H1 (cell line): ENCODE results near the gene CARD16. TPM values are rescaled to one million over a fixed set of nuclear protein-coding genes. Genes with fewer than 3 reads are reported as not detected.

ENCODE experiments used
- CTCF ChIA-PET: fragments of 300-600 bp; sonication (Branson Sonifier 250); formaldehyde crosslinking; loops from one replicate; lab custom pipeline; 2021; ENCODE audit not compliant: partially characterized antibody; lab: Charles Lee
- POLR2A ChIA-PET: fragments of 300-600 bp; sonication (Branson Sonifier 250); formaldehyde crosslinking; loops from one replicate; lab custom pipeline; 2021; ENCODE audit warnings: inconsistent platforms; ENCODE audit not compliant: partially characterized antibody; lab: Charles Lee
- DNase-seq, 2 experiments: peaks; one replicate each; pipeline versions ENCODE4 v3.0.0 to v3.0.0-alpha.2; 2010 to 2022; ENCODE audit warnings: low spot score in 2 of 2, low read depth in 1 of 2, mixed read lengths in 1 of 2
- FAIRE-seq: peaks from 2 replicates; lab custom pipeline; 2011; peaks lifted over from hg19 to GRCh38; lab: Jason Lieb, UNC
- H2AFZ ChIP-seq: 2 replicates; pipeline ENCODE4 v1.8.1; 2012; ENCODE audit warnings: low read length, inconsistent platforms
- H2AK5ac ChIP-seq: 2 replicates; pipeline ENCODE4 v1.6.1; 2013; ENCODE audit warnings: low read depth, low read length
- H2BK120ac ChIP-seq: replicated peaks from 2 replicates; pipeline ENCODE3; 2013; ENCODE audit warnings: low read depth, low read length, inconsistent platforms
- H2BK12ac ChIP-seq: 2 replicates; pipeline ENCODE4 v1.6.1; 2013; ENCODE audit warnings: low read depth, low read length
- H2BK15ac ChIP-seq: 2 replicates; pipeline ENCODE4 v1.6.1; 2013; ENCODE audit warnings: low read length
- H2BK20ac ChIP-seq: 2 replicates; pipeline ENCODE4 v1.6.1; 2013; ENCODE audit warnings: low read length
- H2BK5ac ChIP-seq: 2 replicates; pipeline ENCODE4 v1.6.1; 2013; ENCODE audit warnings: low read depth, low read length
- H3K14ac ChIP-seq: 2 replicates; pipeline ENCODE4 v1.6.1; 2013; ENCODE audit warnings: inconsistent platforms; ENCODE audit not compliant: insufficient read length
- H3K18ac ChIP-seq: 2 replicates; pipeline ENCODE4 v1.6.1; 2013; ENCODE audit warnings: low read length; ENCODE audit errors: extremely low read depth
- H3K23ac ChIP-seq: 2 replicates; pipeline ENCODE4 v1.6.1; 2013; ENCODE audit warnings: inconsistent platforms; ENCODE audit not compliant: insufficient read length
- H3K23me2 ChIP-seq: 2 replicates; pipeline ENCODE4 v1.6.1; 2013; ENCODE audit warnings: low read depth, low read length
- H3K27ac ChIP-seq: 2 replicates; pipeline ENCODE4 v1.6.1; 2011; ENCODE audit warnings: low read depth, low read length, inconsistent platforms
- H3K27me3 ChIP-seq, 4 experiments: replicated peaks in 1 of 4; 1 replicate in 1 of 4; 2 replicates in 3 of 4; pipeline versions ENCODE4 v1.6.1 to v1.8.1; 2011 to 2013; ENCODE audit warnings: low read length in 3 of 4, mild to moderate bottlenecking in 3 of 4, inconsistent platforms in 2 of 4, mixed read lengths in 2 of 4, moderate library complexity in 1 of 4; ENCODE audit not compliant: control insufficient read depth in 3 of 4, insufficient read depth in 3 of 4; ENCODE audit errors: extremely low read depth in 1 of 4
- H3K36me3 ChIP-seq, 4 experiments: 2 replicates each; pipeline versions ENCODE4 v1.6.1 to v1.8.1; 2011 to 2013; ENCODE audit warnings: mild to moderate bottlenecking in 4 of 4, low read length in 3 of 4, moderate library complexity in 2 of 4, control low read depth in 1 of 4, inconsistent platforms in 1 of 4; ENCODE audit not compliant: insufficient read depth in 4 of 4, control insufficient read depth in 2 of 4
- H3K4ac ChIP-seq: replicated peaks from 2 replicates; pipeline ENCODE3; 2013; ENCODE audit warnings: low read length, low read depth, mixed read lengths, inconsistent platforms; ENCODE audit not compliant: insufficient read length
- H3K4me1 ChIP-seq, 4 experiments: replicated peaks in 1 of 4; 1 replicate in 1 of 4; 2 replicates in 3 of 4; pipeline versions ENCODE4 v1.6.1 to v1.8.1; 2011 to 2013; ENCODE audit warnings: low read length in 3 of 4, inconsistent platforms in 2 of 4, mixed read lengths in 1 of 4; ENCODE audit not compliant: insufficient read depth in 4 of 4, control insufficient read depth in 3 of 4
- H3K4me2 ChIP-seq, 2 experiments: 2 replicates each; pipeline versions ENCODE4 v1.6.1 to v1.8.1; 2011 to 2013; ENCODE audit warnings: low read depth in 2 of 2, low read length in 2 of 2, control low read depth in 1 of 2, inconsistent platforms in 1 of 2, mild to moderate bottlenecking in 1 of 2; ENCODE audit not compliant: insufficient read depth in 1 of 2
- H3K4me3 ChIP-seq, 4 experiments: fragments of 200-600, 300-600 bp in 1 of 4; sonication (generic), shearing (Covaris generic), sonication (Bioruptor Twin) in 1 of 4; 2 replicates each; pipeline versions ENCODE4 v1.5.1 to v1.8.1; 2011 to 2016; ENCODE audit warnings: low read length in 4 of 4, low read depth in 3 of 4, control low read depth in 2 of 4, inconsistent platforms in 2 of 4, mild to moderate bottlenecking in 2 of 4, mixed read lengths in 1 of 4, moderate library complexity in 1 of 4; ENCODE audit not compliant: insufficient read depth in 2 of 4; ENCODE audit errors: extremely low read depth in 1 of 4
- H3K56ac ChIP-seq: replicated peaks from 2 replicates; pipeline ENCODE3; 2013; ENCODE audit warnings: low read depth, mild to moderate bottlenecking, mixed read lengths, low read length, inconsistent platforms; ENCODE audit not compliant: insufficient read length
- H3K79me1 ChIP-seq: 2 replicates; pipeline ENCODE4 v1.6.1; 2013; ENCODE audit warnings: low read depth, low read length, control low read depth
- H3K79me2 ChIP-seq, 2 experiments: 2 replicates each; pipeline versions ENCODE4 v1.6.1 to v1.8.1; 2012 to 2013; ENCODE audit warnings: low read length in 2 of 2, mild to moderate bottlenecking in 2 of 2, inconsistent platforms in 1 of 2; ENCODE audit not compliant: insufficient read depth in 2 of 2, control insufficient read depth in 1 of 2
- H3K9ac ChIP-seq, 4 experiments: replicated peaks in 1 of 4; 1 replicate in 1 of 4; 2 replicates in 3 of 4; pipeline versions ENCODE4 v1.6.1 to v1.8.1; 2011 to 2013; ENCODE audit warnings: low read depth in 3 of 4, low read length in 3 of 4, control low read depth in 2 of 4, mild to moderate bottlenecking in 2 of 4, moderate library complexity in 2 of 4, inconsistent platforms in 1 of 4; ENCODE audit errors: extremely low read depth in 1 of 4
- H3K9me3 ChIP-seq, 2 experiments: 2 replicates each; pipeline versions ENCODE4 v1.6.1 to v1.8.1; 2012 to 2013; ENCODE audit warnings: mild to moderate bottlenecking in 2 of 2, moderate library complexity in 2 of 2, control low read depth in 1 of 2, inconsistent platforms in 1 of 2, low read depth in 1 of 2, low read length in 1 of 2, mixed read lengths in 1 of 2; ENCODE audit not compliant: insufficient read depth in 2 of 2
- H4K20me1 ChIP-seq, 2 experiments: replicated peaks in 1 of 2; 2 replicates each; pipeline versions ENCODE3 to v1.8.1; 2011 to 2013; ENCODE audit warnings: inconsistent platforms in 2 of 2, low read length in 2 of 2, mild to moderate bottlenecking in 1 of 2; ENCODE audit not compliant: insufficient read depth in 2 of 2, control insufficient read depth in 1 of 2
- H4K5ac ChIP-seq: 2 replicates; pipeline ENCODE4 v1.6.1; 2013; ENCODE audit warnings: low read length, low read depth, mixed read lengths, inconsistent platforms; ENCODE audit not compliant: insufficient read length
- H4K8ac ChIP-seq: 2 replicates; pipeline ENCODE4 v1.8.0; 2013; ENCODE audit warnings: mild to moderate bottlenecking, moderate library complexity, low read length, inconsistent platforms; ENCODE audit not compliant: insufficient read depth; ENCODE audit errors: extremely low read depth
- H4K91ac ChIP-seq: replicated peaks from 2 replicates; pipeline ENCODE3; 2013; ENCODE audit warnings: low read length, mixed read lengths, inconsistent platforms; ENCODE audit not compliant: insufficient read length
- SAP30 ChIP-seq: fragments of 300-600 bp; sonication (generic); IDR thresholded peaks from 2 replicates; pipeline ENCODE4 v1.7.1; 2012; ENCODE audit warnings: low read length, moderate library complexity, mild to moderate bottlenecking, inconsistent platforms; ENCODE audit not compliant: insufficient read depth, insufficient replicate concordance
- polyA plus RNA-seq, 7 experiments: library from polyadenylated mRNA; depleted of rRNA in 3 of 7; stranded (reverse) in 5 of 7; unstranded in 2 of 7; fragments of >200 nt in 5 of 7; fragments of 200-250 nt in 2 of 7; gene quantifications; 1 replicate in 5 of 7; 2 replicates in 1 of 7; 4 replicates in 1 of 7; pipeline versions ENCODE4 v1.2.1 to v1.2.3, GENCODE V29; 2011 to 2013; ENCODE audit warnings: missing spikeins in 2 of 7, mixed read lengths in 2 of 7
- total RNA-seq: library from RNA; stranded (reverse); fragmentation: NEBNext Ultra II Directional; extraction: Animal tissue kit (Norgen Biotek cat#: 25700); gene quantifications from 2 replicates; pipeline ENCODE4 v1.2.1, GENCODE V29; 2021

The CARD16 gene
- total and polyA plus RNA-seq, 2 of the 8 experiments (the other 6 are each of a cell fraction or from before 2014, with no cell fraction given): not detected

DNA sequence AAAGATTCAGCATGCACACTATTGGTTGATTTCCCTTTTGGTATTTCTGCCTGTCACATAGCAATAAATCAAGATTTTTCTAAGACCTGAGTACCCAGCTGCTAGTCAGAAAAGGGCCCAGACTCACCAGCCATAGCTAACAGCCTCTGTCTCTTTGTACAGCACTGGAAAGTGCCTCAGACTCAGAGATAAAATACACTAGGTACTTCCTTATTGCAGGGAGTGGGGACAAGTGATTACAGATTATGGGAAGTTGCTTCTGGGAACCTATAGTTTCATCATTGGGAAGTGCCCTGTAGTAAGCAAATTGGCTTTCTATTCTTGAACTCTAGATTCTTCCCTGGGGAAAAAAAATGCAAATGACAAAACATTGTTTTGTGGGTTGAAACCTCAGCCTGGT lies 22.1 kb downstream of the CARD16 start, which contains the start of gene CASP5:
Gene CASP5, minus strand, starts transcription at position 166 of the 400 bp plus-strand sequence. Its CDS starts 32 bp downstream, at position 134.
- H3K9me3 ChIP-seq: no peaks in the 10 kb centered on the region
- H3K27ac ChIP-seq: no peak within 1 kb of the TSS
- H3K56ac ChIP-seq: no peak within 1 kb of the TSS
- TF ChIP-seq SAP30: no peak
- H4K91ac ChIP-seq: no peak within 1 kb of the TSS
- no peak within 1 kb of the TSS for H3K18ac ChIP-seq
- FAIRE-seq (no peak), DNase-seq (no peak)
- no peak within 1 kb of the TSS for H2BK15ac ChIP-seq
- H2AK5ac ChIP-seq: no peak within 1 kb of the TSS
- H2BK120ac ChIP-seq: no peak within 1 kb of the TSS
- no peaks in the 10 kb centered on the region for H3K23me2 ChIP-seq
- no peak within 1 kb of the TSS for H3K23ac ChIP-seq
- no peaks in the 10 kb centered on the region for H3K27me3 ChIP-seq
- no peak within 1 kb of the TSS for H3K14ac ChIP-seq
- no peak within 1 kb of the TSS for H2BK12ac ChIP-seq
- no peak within 1 kb of the TSS for H4K8ac ChIP-seq
- H2AFZ ChIP-seq: no peak within 1 kb of the TSS
- H4K5ac ChIP-seq: no peak within 1 kb of the TSS
- no peak within 1 kb of the TSS for H3K4me2 ChIP-seq
- ChIA-PET POLR2A (no interaction called here), CTCF (no interaction called here)
- H3K4me3 ChIP-seq: no peak within 1 kb of the TSS
- no peaks in the 10 kb centered on the region for H3K79me2 ChIP-seq
- H3K4me1 ChIP-seq: no peaks in the 10 kb centered on the region
- no peaks in the 10 kb centered on the region for H3K79me1 ChIP-seq
- no peaks in the 10 kb centered on the region for H4K20me1 ChIP-seq
- no peak within 1 kb of the TSS for H3K9ac ChIP-seq
- H2BK20ac ChIP-seq: no peak within 1 kb of the TSS
- H3K4ac ChIP-seq: no peak within 1 kb of the TSS
- H3K36me3 ChIP-seq: no peaks in the 10 kb centered on the region
- H2BK5ac ChIP-seq: no peak within 1 kb of the TSS
